ENCODE data around the gene FGFBP1.
"Not testable (repeated sequence)": the region's sequence is repeated elsewhere in the genome, so short reads cannot be mapped to it uniquely, and the experiment has no call there.

The FGFBP1 gene

GRCh38 chr4:15944895-15945294, 6.4 kb upstream of the FGFBP1 start:
- DNase-seq: no peak

DNA sequence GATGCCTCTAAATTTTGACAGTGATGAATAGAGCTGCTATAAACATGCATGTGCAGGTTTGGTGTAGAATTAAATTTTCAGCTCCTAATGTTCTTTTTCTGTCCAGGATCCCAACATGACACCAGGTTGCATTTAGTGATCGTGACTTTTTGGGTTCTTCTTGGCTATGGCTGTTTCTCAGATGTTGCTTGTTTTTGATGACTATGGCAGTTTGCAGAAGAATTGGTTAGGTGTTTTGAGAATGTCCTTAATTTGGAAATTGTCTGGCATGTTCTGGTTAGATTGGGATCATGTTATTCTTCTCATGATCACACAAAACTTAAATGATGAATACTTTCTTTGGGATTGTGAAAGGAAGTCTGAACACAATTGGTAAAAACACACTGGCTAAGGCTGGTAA, 3.7 kb upstream of the FGFBP1 start:
- no peak for DNase-seq

GRCh38 chr4:15938182-15938581, 358 bp downstream of the FGFBP1 start:
- no peak for DNase-seq

- no peak for DNase-seq
Observed at GRCh38 chr4:15936495-15936894, 2.0 kb downstream of the FGFBP1 start.

GRCh38 chr4:15935504-15936402, 2.8 kb downstream of the FGFBP1 start:
- DNase-seq: no peak

- DNase-seq: no peak
Observed at GRCh38 chr4:15934259-15934658, 4.3 kb downstream of the FGFBP1 start.

DNA sequence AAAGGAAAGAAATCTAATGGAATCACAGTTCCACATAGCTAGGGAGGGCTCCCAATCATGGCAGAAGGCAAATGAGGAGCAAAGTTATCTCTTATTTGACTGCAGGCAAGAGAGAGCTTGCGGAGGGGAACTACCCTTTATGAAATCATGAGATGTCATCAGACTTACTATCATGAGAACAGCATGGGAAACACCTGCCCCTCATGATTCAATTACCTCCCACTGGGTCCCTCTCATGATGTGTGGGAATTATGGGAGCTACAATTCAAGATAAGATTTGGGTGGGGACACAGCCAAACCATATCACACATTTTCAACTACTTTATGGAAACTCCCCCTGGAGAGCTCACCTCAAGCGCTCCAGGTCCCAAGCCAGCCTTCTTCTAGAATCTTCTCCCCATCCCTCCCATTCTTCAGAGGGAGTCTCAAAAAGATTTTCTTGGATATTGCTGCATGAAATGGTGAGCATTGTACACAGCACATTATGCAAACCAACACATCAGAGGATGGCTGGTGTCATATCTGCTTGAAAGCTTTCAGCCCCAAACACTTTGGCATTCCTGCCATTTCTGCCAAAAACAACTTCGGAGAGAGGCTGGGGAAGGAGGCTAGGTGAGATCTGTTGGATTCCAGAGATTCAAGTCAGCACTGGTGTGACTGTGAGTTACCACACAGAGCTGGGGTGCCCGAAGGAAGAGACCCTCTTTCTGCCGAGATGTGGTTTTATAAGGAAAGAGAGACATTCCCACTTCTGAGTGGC, 6.9 kb downstream of the FGFBP1 start:
- no peak for DNase-seq

GRCh38 chr4:15930314-15930713, 8.2 kb downstream of the FGFBP1 start:
- DNase-seq: no peak

- DNase-seq: no peak
Observed at GRCh38 chr4:15929540-15929939, 9.0 kb downstream of the FGFBP1 start.

- DNase-seq: no peak
Observed at GRCh38 chr4:15928883-15929282, 9.7 kb downstream of the FGFBP1 start.

DNA sequence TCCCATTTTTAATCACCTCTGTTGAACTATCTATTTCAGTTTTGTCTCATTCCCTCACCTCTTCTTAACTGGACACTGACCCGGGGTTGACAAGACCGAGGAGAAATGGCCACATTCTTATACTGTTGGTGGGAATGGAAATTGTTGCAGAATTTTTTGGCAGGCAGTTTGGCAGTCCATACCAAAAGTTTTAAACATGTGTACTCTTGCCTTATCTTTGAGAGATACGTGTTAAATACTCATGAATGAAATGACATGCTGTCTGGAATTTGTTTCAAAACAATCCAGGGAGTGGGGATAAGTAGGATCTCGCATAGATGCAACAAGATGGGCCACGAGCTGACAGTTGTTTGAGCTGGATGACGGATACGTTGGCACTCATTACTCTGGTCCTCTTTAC, 12.1 kb downstream of the FGFBP1 start:
- no peak for DNase-seq

GRCh38 chr4:15925830-15926229, 12.7 kb downstream of the FGFBP1 start:
- no peak for DNase-seq

GRCh38 chr4:15921592-15921932, 17.0 kb downstream of the FGFBP1 start:
- DNase-seq: no peak

- DNase-seq: no peak
Observed at GRCh38 chr4:15920723-15921591, 17.6 kb downstream of the FGFBP1 start.

- no peak for DNase-seq
Observed at GRCh38 chr4:15918484-15919129, 19.9 kb downstream of the FGFBP1 start.

- DNase-seq: no peak
Observed at GRCh38 chr4:15917297-15917696, 21.2 kb downstream of the FGFBP1 start.

DNA sequence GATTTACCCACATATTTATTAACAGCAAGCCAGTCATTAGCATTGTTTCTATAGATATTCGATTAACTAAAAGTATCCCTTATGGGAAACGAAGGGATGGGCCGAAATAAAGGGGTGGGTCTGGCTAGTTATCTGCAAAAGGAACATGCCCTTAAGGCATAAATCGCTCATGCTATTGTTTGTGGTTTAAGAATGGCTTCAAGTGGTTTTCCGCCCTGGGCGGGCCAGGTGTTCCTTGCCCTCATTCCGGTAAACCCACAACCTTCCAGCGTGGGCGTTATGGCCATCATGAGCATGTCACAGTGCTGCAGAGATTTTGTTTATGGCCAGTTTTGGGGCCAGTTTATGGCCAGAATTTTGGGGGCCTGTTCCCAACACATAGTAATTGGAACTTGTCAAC, 22.2 kb downstream of the FGFBP1 start:
- not testable (repeated sequence) for DNase-seq

- DNase-seq: no peak
Observed at GRCh38 chr4:15914736-15915135, 23.8 kb downstream of the FGFBP1 start.

GRCh38 chr4:15914291-15914690, 24.2 kb downstream of the FGFBP1 start:
- DNase-seq: no peak

- DNase-seq: no peak
Observed at GRCh38 chr4:15913631-15913970, 24.9 kb downstream of the FGFBP1 start.

DNA sequence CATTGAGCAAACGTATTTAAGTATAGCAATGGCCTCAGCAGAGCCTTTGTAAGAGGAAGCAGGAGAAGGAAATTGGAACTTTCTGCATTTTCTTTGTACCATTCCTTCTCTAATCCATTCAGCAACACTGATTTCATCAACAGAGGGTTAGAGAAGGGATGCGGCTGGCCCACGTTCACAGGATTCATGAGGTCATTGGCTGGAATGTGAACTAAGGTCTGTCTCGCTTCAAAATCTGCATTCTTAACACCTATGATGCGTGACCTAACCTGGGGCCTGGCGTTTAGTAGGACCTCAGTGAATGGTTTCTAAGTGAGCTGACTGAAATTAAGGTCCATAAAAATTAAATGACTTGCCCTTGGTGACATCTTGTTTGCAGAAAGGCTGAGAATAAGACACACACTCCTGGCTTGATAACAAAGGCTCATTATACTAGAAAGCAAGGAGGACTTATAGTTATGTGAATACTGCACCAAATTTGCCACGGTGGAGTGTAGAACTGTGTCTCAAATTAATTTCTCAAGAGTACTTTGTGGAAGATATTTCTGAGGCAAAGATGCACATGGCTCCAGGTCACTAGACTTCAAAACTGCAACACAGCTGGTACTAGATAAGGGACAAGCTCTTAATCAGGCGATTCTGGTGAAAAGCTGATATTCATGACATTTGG, 25.4 kb downstream of the FGFBP1 start:
- DNase-seq: no peak

DNA sequence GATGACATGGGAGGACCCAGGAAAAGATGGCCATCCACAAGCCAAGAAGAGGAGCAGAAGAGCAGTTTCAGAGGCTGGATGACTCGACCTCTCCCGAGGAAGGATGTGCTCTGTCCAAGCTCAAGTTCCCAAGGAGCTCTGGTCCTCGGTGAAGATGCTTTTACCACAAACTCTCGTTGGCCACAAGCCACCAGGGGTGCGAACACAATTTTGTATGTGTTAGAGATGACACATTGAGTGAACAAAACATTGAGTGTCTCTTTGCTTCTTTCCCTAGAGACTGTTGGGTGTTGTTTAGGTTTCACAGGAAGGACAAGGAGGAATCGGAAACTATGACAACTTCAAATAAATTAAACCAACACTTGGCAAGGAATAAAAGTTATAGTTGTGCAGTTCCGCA, 26.3 kb downstream of the FGFBP1 start:
- DNase-seq: no peak
